Hepatocyte (in vitro differentiated cells): Measurements from ENCODE around the gene MPC1.

Experiments
- EZH2phosphoT487 ChIP-seq: fragments of 200-600 bp; sonication (generic); IDR thresholded peaks from one replicate; pipeline ENCODE4 v1.6.1; 2018; ENCODE audit warnings: antibody characterized with exemption, mild to moderate bottlenecking, low read depth, moderate library complexity; ENCODE audit not compliant: unreplicated experiment, severe bottlenecking
- TF ChIP-seq, protein P1 (sequence below): fragments of 200-600 bp; sonication (generic); IDR thresholded peaks from 2 replicates; pipeline ENCODE4 v1.5.1; 2016; ENCODE audit warnings: antibody characterized with exemption, mild to moderate bottlenecking; ENCODE audit not compliant: poor library complexity

- TF ChIP-seq, protein P1, sequence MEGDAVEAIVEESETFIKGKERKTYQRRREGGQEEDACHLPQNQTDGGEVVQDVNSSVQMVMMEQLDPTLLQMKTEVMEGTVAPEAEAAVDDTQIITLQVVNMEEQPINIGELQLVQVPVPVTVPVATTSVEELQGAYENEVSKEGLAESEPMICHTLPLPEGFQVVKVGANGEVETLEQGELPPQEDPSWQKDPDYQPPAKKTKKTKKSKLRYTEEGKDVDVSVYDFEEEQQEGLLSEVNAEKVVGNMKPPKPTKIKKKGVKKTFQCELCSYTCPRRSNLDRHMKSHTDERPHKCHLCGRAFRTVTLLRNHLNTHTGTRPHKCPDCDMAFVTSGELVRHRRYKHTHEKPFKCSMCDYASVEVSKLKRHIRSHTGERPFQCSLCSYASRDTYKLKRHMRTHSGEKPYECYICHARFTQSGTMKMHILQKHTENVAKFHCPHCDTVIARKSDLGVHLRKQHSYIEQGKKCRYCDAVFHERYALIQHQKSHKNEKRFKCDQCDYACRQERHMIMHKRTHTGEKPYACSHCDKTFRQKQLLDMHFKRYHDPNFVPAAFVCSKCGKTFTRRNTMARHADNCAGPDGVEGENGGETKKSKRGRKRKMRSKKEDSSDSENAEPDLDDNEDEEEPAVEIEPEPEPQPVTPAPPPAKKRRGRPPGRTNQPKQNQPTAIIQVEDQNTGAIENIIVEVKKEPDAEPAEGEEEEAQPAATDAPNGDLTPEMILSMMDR: no peak
- TF ChIP-seq EZH2phosphoT487: no peak
Measured at GRCh38 chr6:166411271-166411670, 28.5 kb upstream of the MPC1 start.
